Measurements from ENCODE around the gene TOP2B.

Gene TOP2B

DNA sequence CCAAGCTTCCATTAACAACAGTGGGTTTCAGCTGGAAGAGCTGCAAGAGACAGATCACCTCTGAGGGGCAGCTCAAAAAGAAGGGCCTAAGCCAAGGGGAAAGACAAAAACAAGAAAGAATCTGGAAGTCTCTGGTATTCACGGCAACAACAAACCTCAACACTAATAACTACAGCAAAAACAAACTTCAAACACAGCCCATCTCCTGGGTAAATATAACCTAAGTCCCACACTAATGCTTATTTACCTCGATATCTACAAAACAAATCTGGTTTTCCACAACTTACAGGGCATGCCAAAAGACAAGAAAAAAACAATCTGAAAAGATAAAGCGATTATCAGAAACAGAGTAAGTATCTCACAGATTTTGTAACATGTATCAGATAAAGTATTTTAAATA lies 29.7 kb downstream of the TOP2B start:
- in situ Hi-C loops (cut with HindIII; ENCODE audit: low sequenced_read_pairs): no loop called here
- no peak overlapping the region for H3K4me3 ChIP-seq (ENCODE audit: low read depth, low read length)
- no peak for DNase-seq (ENCODE audit: low read depth)
- TF ChIP-seq, protein P1, sequence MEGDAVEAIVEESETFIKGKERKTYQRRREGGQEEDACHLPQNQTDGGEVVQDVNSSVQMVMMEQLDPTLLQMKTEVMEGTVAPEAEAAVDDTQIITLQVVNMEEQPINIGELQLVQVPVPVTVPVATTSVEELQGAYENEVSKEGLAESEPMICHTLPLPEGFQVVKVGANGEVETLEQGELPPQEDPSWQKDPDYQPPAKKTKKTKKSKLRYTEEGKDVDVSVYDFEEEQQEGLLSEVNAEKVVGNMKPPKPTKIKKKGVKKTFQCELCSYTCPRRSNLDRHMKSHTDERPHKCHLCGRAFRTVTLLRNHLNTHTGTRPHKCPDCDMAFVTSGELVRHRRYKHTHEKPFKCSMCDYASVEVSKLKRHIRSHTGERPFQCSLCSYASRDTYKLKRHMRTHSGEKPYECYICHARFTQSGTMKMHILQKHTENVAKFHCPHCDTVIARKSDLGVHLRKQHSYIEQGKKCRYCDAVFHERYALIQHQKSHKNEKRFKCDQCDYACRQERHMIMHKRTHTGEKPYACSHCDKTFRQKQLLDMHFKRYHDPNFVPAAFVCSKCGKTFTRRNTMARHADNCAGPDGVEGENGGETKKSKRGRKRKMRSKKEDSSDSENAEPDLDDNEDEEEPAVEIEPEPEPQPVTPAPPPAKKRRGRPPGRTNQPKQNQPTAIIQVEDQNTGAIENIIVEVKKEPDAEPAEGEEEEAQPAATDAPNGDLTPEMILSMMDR (IDR thresholded peaks at IDR 0.05; ENCODE audit: low read depth, low read length, missing control alignments): no peak

DNA sequence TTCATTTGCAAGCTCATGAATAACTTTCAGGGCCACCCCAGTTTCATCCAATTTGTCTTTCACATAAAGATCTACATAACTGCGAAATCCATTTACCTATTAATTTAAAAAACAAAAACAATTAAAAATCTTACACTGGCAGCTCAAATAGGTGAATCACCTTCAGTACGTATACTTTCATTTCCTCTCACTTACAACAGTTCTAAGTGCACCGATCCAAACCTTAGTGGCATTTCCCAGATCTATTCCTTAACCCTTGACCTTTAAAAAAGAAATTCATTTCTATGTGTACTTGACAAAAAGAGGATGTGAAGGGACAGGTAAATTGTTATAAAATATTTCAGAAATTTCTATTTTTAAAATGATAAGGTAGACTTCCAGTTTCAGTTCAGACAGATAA lies 30.8 kb downstream of the TOP2B start:
- DNase-seq (ENCODE audit: low read depth): no peak
- TF ChIP-seq, protein P1 (IDR thresholded peaks at IDR 0.05; ENCODE audit: low read depth, low read length, missing control alignments): no peak
- in situ Hi-C loops (cut with HindIII; ENCODE audit: low sequenced_read_pairs): loop anchor here (5.0 kb wide), 1 partner anchor 33 kb away; no protein-coding TSS in a partner anchor
- H3K4me3 ChIP-seq (ENCODE audit: low read depth, low read length): no peak overlapping the region

DNA sequence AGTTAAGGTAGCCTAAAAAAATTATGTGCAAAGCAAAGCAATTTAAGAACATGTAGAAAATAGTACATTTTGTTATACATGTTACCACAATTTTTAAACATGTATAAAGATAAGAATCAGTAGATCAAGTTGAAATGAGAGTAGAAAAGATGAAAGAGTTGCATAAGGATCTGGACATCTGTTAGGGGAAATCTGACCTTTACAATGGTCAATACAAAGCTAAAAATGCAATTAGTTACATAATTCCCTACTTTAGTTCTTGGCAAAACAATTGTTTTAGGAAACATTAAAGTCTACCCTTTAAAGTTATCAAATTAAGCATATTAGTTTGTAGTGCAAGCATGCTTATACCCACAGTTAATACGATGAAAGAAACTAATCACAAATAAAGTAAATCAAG lies 32.7 kb downstream of the TOP2B start:
- in situ Hi-C loops (cut with HindIII; ENCODE audit: low sequenced_read_pairs): loop anchor here (5.0 kb wide), 1 partner anchor 35 kb away; no protein-coding TSS in a partner anchor
- no peak for DNase-seq (ENCODE audit: low read depth)

DNA sequence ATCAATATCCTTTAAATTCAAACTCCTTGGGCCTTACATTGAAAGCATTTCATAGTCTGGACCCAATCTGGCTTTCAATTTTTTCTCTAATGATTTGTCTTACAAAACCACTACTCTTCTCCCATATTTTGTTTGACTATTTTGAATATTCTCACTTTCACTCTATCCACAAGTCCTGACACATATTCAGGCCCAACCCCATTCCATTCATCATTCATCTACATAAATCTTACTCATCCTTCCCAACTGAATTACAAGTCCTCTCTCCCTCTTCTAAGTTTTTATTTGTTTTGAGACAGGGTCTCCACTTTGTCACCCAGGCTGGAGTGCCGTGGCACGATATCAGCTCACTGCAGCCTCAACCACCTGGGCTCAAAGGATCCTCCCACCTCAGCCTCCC lies 43.6 kb downstream of the TOP2B start:
- in situ Hi-C loops (cut with HindIII; ENCODE audit: low sequenced_read_pairs): no loop called here
- H3K4me3 ChIP-seq (ENCODE audit: low read depth, low read length): no peak overlapping the region
- DNase-seq (ENCODE audit: low read depth): no peak
- TF ChIP-seq, protein P1 (IDR thresholded peaks at IDR 0.05; ENCODE audit: low read depth, low read length, missing control alignments): no peak

More for the DNA sequence above, 32.7 kb downstream of the TOP2B start:
- H3K4me3 ChIP-seq (ENCODE audit: low read depth, low read length): no peak overlapping the region
- TF ChIP-seq, protein P1 (IDR thresholded peaks at IDR 0.05; ENCODE audit: low read depth, low read length, missing control alignments): no peak

DNA sequence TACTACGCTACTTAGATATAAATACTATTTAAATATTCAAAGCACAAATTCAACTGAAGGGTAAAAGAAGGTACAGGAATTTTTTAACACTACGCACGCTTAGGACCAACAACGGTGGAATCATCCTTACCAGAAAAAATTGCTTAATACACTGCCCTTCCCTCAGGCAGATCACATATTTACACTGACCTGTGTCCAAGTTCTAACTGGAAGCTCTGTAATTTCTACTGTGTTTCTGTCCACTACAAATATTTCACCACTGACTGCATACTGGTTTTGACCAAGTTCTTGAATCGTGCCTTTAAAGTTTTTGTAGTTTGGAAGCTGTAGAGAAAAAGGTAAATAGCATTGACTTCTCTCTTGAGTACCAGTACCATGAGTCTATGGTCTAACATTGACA lies 44.2 kb downstream of the TOP2B start:
- TF ChIP-seq, protein P1 (IDR thresholded peaks at IDR 0.05; ENCODE audit: low read depth, low read length, missing control alignments): no peak
- in situ Hi-C loops (cut with HindIII; ENCODE audit: low sequenced_read_pairs): no loop called here
- no peak for DNase-seq (ENCODE audit: low read depth)
- H3K4me3 ChIP-seq (ENCODE audit: low read depth, low read length): no peak overlapping the region

DNA sequence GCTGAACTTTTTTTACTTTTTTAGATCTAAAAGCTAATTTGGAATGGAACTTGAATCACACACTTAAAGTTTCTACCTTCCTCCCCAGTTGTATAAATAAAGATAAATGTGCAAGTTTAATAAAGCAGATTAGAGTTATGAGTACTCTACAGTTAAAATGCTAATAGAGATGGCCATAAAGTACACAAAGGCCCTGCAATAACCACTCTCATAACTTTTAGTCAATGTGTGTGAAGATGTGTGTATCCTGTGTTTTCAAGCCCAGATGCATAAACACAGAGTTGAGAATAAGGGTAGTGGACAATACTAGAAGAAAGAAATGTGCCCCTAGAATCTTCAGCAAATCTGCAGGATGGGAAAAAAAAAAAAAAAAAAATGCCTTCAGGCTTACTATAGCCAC lies 45.3 kb downstream of the TOP2B start:
- TF ChIP-seq, protein P1 (IDR thresholded peaks at IDR 0.05; ENCODE audit: low read depth, low read length, missing control alignments): no peak
- DNase-seq (ENCODE audit: low read depth): no peak
- in situ Hi-C loops (cut with HindIII; ENCODE audit: low sequenced_read_pairs): no loop called here
- no peak overlapping the region for H3K4me3 ChIP-seq (ENCODE audit: low read depth, low read length)

DNA sequence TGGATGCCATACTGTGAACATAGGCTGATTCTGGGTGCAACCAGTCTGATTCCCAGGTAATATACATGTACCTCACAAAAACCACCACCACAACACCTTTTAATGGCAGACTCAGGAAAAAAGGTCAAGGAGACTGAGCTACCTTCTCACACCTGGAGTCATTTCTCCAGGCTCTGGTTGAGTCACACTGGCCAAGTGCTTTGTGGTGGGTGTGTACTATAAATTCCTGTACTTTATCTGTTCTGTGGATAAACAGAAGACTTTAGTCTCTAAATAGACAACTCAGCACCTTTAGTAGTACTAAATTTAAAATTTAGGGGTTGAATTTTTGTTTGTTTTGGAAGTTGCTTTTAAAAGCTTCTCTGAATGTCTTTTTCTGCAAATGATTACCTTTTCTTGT lies 46.7 kb downstream of the TOP2B start:
- DNase-seq (ENCODE audit: low read depth): no peak
- in situ Hi-C loops (cut with HindIII; ENCODE audit: low sequenced_read_pairs): no loop called here
- TF ChIP-seq, protein P1 (IDR thresholded peaks at IDR 0.05; ENCODE audit: low read depth, low read length, missing control alignments): no peak
- H3K4me3 ChIP-seq (ENCODE audit: low read depth, low read length): no peak overlapping the region
